ENCODE results near the gene USP38.

DNA sequence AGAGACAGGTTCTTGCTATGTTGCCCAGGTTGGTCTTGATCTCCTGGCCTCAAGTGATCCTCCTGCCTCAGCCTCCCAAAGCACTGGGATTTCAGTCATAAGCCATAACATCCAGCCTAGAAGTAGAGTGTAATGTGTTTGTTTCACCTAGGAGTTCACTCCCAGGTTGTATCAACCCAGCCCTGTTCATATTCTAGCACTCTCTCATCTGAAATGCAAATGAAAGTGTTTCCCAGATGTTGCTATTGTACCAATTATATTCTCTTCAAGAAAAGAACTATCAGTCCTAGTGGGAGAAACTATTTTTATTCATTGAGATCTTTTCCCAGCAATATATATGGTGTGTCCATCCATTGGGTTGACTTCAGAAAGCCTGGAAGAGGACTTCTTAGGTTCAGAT, 72.6 kb downstream of the USP38 start:
- TF ChIP-seq, protein P1, sequence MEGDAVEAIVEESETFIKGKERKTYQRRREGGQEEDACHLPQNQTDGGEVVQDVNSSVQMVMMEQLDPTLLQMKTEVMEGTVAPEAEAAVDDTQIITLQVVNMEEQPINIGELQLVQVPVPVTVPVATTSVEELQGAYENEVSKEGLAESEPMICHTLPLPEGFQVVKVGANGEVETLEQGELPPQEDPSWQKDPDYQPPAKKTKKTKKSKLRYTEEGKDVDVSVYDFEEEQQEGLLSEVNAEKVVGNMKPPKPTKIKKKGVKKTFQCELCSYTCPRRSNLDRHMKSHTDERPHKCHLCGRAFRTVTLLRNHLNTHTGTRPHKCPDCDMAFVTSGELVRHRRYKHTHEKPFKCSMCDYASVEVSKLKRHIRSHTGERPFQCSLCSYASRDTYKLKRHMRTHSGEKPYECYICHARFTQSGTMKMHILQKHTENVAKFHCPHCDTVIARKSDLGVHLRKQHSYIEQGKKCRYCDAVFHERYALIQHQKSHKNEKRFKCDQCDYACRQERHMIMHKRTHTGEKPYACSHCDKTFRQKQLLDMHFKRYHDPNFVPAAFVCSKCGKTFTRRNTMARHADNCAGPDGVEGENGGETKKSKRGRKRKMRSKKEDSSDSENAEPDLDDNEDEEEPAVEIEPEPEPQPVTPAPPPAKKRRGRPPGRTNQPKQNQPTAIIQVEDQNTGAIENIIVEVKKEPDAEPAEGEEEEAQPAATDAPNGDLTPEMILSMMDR (IDR thresholded peaks at IDR 0.05; ENCODE audit: low read depth, low read length) = no peak
- TF ChIP-seq EZH2phosphoT487 (IDR thresholded peaks at IDR 0.05; ENCODE audit: low read depth) = no peak

All from OCI-LY3 (cell line).